Left ventricle myocardium inferior (tissue), 1 donor: ENCODE results near the gene SLC23A2. TPM values are rescaled to one million over a fixed set of nuclear protein-coding genes. Genes with fewer than 3 reads are reported as not detected.

Experiments used
- DNase-seq: peaks from one replicate; pipeline ENCODE4 v3.0.0-alpha.2; 2020
- H3K27ac ChIP-seq: fragments of 200-600 bp; replicated peaks from 2 replicates; pipeline ENCODE4 v1.8.0; 2021
- H3K27me3 ChIP-seq: fragments of 200-600 bp; 2 replicates; pipeline ENCODE4 v1.8.0; 2021; ENCODE audit warnings: low read depth
- H3K36me3 ChIP-seq: fragments of 200-600 bp; 2 replicates; pipeline ENCODE4 v1.8.0; 2021
- H3K4me1 ChIP-seq: fragments of 200-600 bp; 2 replicates; pipeline ENCODE4 v1.8.0; 2021
- H3K4me3 ChIP-seq: fragments of 200-600 bp; 2 replicates; pipeline ENCODE4 v1.8.0; 2021; ENCODE audit warnings: mild to moderate bottlenecking, moderate library complexity
- H3K9me3 ChIP-seq: fragments of 200-600 bp; replicated peaks from 2 replicates; pipeline ENCODE4 v1.8.0; 2021
- CTCF ChIP-seq: fragments of 200-600 bp; IDR thresholded peaks from 2 replicates; pipeline ENCODE4 v1.8.0; 2021; ENCODE audit warnings: antibody characterized with exemption, mild to moderate bottlenecking, borderline replicate concordance
- intact Hi-C: fragments of 100-400 bp; cut with micrococcal nuclease; formaldehyde crosslinking; loops from one replicate; pipeline ENCODE4 v1.11.0; 2022
- total RNA-seq: library from RNA; stranded (reverse); fragmentation: NEBNext Ultra II Directional; extraction: Animal tissue kit (Norgen Biotek cat#: 25700); gene quantifications from one replicate; pipeline ENCODE4 v1.2.1, GENCODE V29; 2021
- donor health status: DM: no; HTN: yes; CAD: no; lungs with severe emphysema.

The SLC23A2 gene
- total RNA-seq, 1 donor from 2014 or later: 6.3 TPM

GRCh38 chr20:4832469-4832868 lies 168.8 kb downstream of the SLC23A2 start:
- DNase-seq: no peak
- H3K36me3 ChIP-seq: no peaks in the 10 kb centered on the region
- H3K9me3 ChIP-seq: no peaks in the 10 kb centered on the region
- H3K4me3 ChIP-seq: no peak overlapping the region
- intact Hi-C loops: no loop called here
- H3K27ac ChIP-seq: no peak overlapping the region
- H3K27me3 ChIP-seq: no peaks in the 10 kb centered on the region
- no peak for TF ChIP-seq CTCF
- H3K4me1 ChIP-seq: peaks cover 20% of the 10 kb centered on the region

GRCh38 chr20:4830696-4831095 lies 170.6 kb downstream of the SLC23A2 start:
- peaks cover 9% of the 10 kb centered on the region for H3K4me1 ChIP-seq
- no peaks in the 10 kb centered on the region for H3K27me3 ChIP-seq
- H3K27ac ChIP-seq: no peak overlapping the region
- intact Hi-C loops: no loop called here
- TF ChIP-seq CTCF: no peak
- DNase-seq: no peak
- H3K4me3 ChIP-seq: no peak overlapping the region
- H3K36me3 ChIP-seq: no peaks in the 10 kb centered on the region
- H3K9me3 ChIP-seq: no peaks in the 10 kb centered on the region

- H3K27ac ChIP-seq: no peak overlapping the region
Observed at GRCh38 chr20:4830259-4830658, 171.1 kb downstream of the SLC23A2 start.

GRCh38 chr20:4829514-4830215 lies 171.6 kb downstream of the SLC23A2 start:
- Histone ChIP-seq H3K4me3 (no peak overlapping the region), H3K27ac (peak overlapping the region; percentile 79), H3K4me1 (peaks cover 3% of the 10 kb centered on the region), H3K27me3 (no peaks in the 10 kb centered on the region), H3K36me3 (no peaks in the 10 kb centered on the region), H3K9me3 (no peaks in the 10 kb centered on the region)
- TF ChIP-seq CTCF: no peak
- DNase-seq: no peak
- intact Hi-C loops: no loop called here

More at GRCh38 chr20:4830259-4830658, 171.1 kb downstream of the SLC23A2 start:
- intact Hi-C loops: no loop called here
- DNase-seq: no peak
- Histone ChIP-seq H3K4me3 (no peak overlapping the region), H3K9me3 (no peaks in the 10 kb centered on the region), H3K36me3 (no peaks in the 10 kb centered on the region), H3K4me1 (peaks cover 4% of the 10 kb centered on the region), H3K27me3 (no peaks in the 10 kb centered on the region)
- TF ChIP-seq CTCF: no peak

GRCh38 chr20:4828830-4829513 lies 172.3 kb downstream of the SLC23A2 start:
- Histone ChIP-seq H3K4me1 (peaks cover 9% of the 10 kb centered on the region), H3K27ac (peak overlapping the region; percentile 79), H3K9me3 (no peaks in the 10 kb centered on the region), H3K36me3 (no peaks in the 10 kb centered on the region), H3K4me3 (no peak overlapping the region), H3K27me3 (no peaks in the 10 kb centered on the region)
- TF ChIP-seq CTCF: no peak
- intact Hi-C loops: no loop called here
- DNase-seq: no peak
